BE2C (cell line): ENCODE results near the gene OTUD4.
"Not testable (repeated sequence)": the region's sequence is repeated elsewhere in the genome, so short reads cannot be mapped to it uniquely, and the experiment has no call there.

ENCODE experiments used
- DNase-seq: peaks from one replicate; pipeline ENCODE4 v3.0.0-alpha.2; 2020
- H3K27me3 ChIP-seq: fragments of 250-450 bp; sonication (Bioruptor Pico); 2 replicates; pipeline ENCODE4 v1.5.1; 2020; ENCODE audit warnings: mild to moderate bottlenecking
- H3K36me3 ChIP-seq: fragments of 250-450 bp; sonication (Bioruptor Pico); 2 replicates; pipeline ENCODE4 v1.5.1; 2020; ENCODE audit warnings: mild to moderate bottlenecking
- H3K4me1 ChIP-seq: fragments of 250-450 bp; sonication (Bioruptor Pico); 2 replicates; pipeline ENCODE4 v1.5.1; 2020
- H3K4me3 ChIP-seq: 2 replicates; pipeline ENCODE4 v1.5.1; 2011; ENCODE audit warnings: low read depth, low read length
- H3K9me3 ChIP-seq: fragments of 250-450 bp; sonication (Bioruptor Pico); 2 replicates; pipeline ENCODE4 v1.5.1; 2020
- CTCF ChIP-seq: IDR thresholded peaks from 2 replicates; pipeline ENCODE4 v1.5.1; 2012; ENCODE audit warnings: mild to moderate bottlenecking, low read depth, low read length

Gene OTUD4

GRCh38 chr4:145182222-145182621 is 1.8 kb upstream of the OTUD4 start:
- no peak for TF ChIP-seq CTCF
- Histone ChIP-seq H3K4me1 (no peaks in the 10 kb centered on the region; the same call in 1 of the 2 replicates), H3K4me3 (no peak overlapping the region), H3K36me3 (no peaks in the 10 kb centered on the region; the same call in 1 of the 2 replicates), H3K27me3 (no peaks in the 10 kb centered on the region), H3K9me3 (no peaks in the 10 kb centered on the region)
- no peak for DNase-seq

- no peak for TF ChIP-seq CTCF
- no peak for DNase-seq
- Histone ChIP-seq H3K27me3 (no peaks in the 10 kb centered on the region), H3K4me1 (no peaks in the 10 kb centered on the region; the same call in 1 of the 2 replicates), H3K36me3 (no peaks in the 10 kb centered on the region; the same call in 1 of the 2 replicates), H3K4me3 (peak overlapping the region; percentile 81), H3K9me3 (no peaks in the 10 kb centered on the region)
These were observed 707 bp upstream of the OTUD4 start for GRCh38 chr4:145181091-145181501.

GRCh38 chr4:145179861-145180297 is 510 bp downstream of the OTUD4 start:
- H3K36me3 ChIP-seq, H3K4me1 ChIP-seq, H3K27me3 ChIP-seq, H3K9me3 ChIP-seq, DNase-seq: not testable (repeated sequence)
- H3K4me3 ChIP-seq: peak overlapping the region; percentile 91

GRCh38 chr4:145179281-145179860 is 1.0 kb downstream of the OTUD4 start:
- Histone ChIP-seq H3K9me3 (no peaks in the 10 kb centered on the region), H3K36me3 (no peaks in the 10 kb centered on the region; the same call in none of the 2 replicates), H3K4me1 (no peaks in the 10 kb centered on the region; the same call in 1 of the 2 replicates), H3K27me3 (no peaks in the 10 kb centered on the region), H3K4me3 (peak overlapping the region; percentile 91)
- DNase-seq: peak; percentile 58
- no peak for TF ChIP-seq CTCF

GRCh38 chr4:145178740-145179280 is 1.6 kb downstream of the OTUD4 start:
- no peak for DNase-seq
- no peak for TF ChIP-seq CTCF
- no peaks in the 10 kb centered on the region; the same call in 1 of the 2 replicates for H3K4me1 ChIP-seq

GRCh38 chr4:145177906-145178538 is 2.4 kb downstream of the OTUD4 start:
- no peak for TF ChIP-seq CTCF
- Histone ChIP-seq H3K36me3 (peaks cover 4% of the 10 kb centered on the region), H3K27me3 (no peaks in the 10 kb centered on the region), H3K4me1 (no peaks in the 10 kb centered on the region; the same call in 1 of the 2 replicates), H3K9me3 (no peaks in the 10 kb centered on the region), H3K4me3 (peak overlapping the region; percentile 91)
- DNase-seq: no peak

More at GRCh38 chr4:145178740-145179280, 1.6 kb downstream of the OTUD4 start:
- H3K9me3 ChIP-seq: no peaks in the 10 kb centered on the region
- H3K27me3 ChIP-seq: no peaks in the 10 kb centered on the region
- no peaks in the 10 kb centered on the region; the same call in none of the 2 replicates for H3K36me3 ChIP-seq
- peak overlapping the region; percentile 91 for H3K4me3 ChIP-seq
